GM18907 (cell line): ENCODE results near the gene USP26.
"Not testable (repeated sequence)": the region's sequence is repeated elsewhere in the genome, so short reads cannot be mapped to it uniquely, and the experiment has no call there.

ENCODE experiments used
- ATAC-seq: cut with Tn5 transposase; IDR thresholded peaks from one replicate; pipeline ENCODE4 v1.9.1; 2021; ENCODE audit warnings: mild to moderate bottlenecking, moderate library complexity; ENCODE audit not compliant: unreplicated experiment

USP26 gene

DNA sequence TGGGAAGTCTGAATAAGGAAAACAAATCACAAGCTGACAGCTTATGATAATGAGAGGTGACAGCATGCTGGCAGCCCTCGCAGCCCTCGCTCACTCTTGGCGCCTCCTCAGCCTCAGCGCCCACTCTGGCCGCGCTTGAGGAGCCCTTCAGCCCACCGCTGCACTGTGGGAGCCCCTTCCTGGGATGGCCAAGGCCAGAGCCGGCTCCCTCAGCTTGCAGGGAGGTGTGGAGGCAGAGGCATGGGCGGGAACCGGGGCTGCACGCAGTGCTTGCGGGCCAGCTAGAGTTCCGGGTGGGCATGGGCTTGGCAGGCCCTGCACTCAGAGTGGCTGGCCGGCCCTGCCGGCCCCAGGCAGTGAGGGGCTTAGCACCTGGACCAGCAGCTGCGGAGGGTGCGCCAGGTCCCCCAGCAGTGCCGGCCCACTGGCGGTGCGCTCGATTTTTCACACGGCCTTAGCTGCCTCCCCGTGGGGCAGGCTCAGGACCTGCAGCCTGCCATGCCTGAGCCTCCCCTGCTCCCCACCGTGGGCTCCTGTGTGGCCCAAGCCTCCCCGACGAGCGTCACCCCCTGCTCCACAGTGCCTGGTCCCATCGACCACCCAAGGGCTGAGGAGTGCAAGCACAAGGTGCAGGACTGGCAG lies 52.6 kb downstream of the USP26 start:
- ATAC-seq: not testable (repeated sequence)

DNA sequence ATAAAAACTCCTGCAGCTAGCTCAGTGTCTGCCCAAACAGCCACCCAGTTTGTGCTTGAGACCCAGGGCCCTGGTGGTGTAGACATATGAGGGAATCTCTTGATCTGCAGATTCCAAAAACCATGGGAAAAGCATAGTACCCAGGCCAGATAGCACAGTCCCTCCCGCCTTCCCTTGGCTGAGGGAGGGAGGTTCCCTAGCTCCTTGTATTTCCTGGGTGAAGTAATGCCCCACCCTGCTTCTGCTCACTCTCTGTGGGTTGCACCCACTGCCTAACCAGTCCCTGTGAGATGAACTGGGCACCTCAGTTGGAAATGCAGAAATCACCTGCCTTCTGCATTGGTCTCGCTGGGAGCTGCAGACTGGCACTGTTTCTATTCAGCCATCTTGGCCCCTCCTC lies 54.6 kb downstream of the USP26 start:
- ATAC-seq: no peak

DNA sequence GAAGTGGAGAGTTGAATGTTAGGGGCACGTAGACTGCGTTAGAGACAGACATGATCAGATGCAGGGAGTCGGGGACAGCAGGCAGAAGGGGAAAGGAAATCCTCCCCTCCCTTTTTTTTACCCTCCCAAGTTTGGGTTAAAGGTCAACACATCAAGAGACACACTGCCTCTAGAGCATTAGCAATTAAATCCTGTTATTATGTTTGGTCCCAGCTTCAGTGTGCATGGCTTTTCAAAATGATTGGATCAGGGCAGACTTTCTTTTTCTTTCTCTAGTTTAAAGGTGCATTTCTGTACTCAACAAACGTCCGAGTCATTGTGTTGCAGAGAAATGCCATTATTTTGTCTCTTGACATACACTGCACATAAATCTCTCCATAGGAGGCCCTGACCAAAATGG lies 63.9 kb downstream of the USP26 start:
- no peak for ATAC-seq

DNA sequence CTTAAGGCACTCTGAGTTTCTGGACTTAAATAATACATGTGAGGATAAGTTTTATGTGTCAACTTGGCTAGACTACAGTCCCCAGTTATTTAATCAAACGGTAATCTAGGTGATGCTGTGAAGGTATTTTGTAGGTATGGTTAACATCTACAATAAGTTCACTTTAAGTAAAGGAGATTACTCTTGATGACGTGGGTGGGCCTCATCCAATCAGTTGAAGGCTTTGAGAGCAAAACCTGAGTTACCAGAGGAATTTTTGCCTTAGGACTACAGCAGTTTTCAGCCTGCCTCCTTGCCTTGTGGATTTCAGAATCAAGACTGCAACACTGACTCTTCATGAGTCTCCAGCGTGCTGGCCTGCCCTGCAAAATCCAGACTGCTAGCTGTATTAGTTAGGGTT lies 78.7 kb downstream of the USP26 start:
- no peak for ATAC-seq

DNA sequence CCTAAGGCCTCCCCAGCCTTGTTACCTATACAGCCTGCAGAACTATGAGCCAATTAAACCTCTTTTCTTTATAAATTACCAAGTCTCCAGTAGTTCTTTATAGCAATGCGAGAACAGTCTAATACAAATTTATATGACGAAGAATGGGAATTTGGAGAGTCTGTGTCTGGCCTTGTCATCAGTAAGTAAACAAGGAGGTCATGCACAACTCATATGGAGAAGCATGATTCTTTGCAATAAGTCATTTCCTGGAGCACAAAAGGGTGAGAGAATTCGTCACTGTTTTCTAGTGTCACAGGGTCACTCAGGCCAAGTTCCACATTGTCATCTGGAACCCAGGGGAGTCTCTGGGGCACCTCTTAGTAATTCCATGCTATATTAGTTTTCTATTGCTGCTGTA lies 89.5 kb downstream of the USP26 start:
- ATAC-seq: no peak

DNA sequence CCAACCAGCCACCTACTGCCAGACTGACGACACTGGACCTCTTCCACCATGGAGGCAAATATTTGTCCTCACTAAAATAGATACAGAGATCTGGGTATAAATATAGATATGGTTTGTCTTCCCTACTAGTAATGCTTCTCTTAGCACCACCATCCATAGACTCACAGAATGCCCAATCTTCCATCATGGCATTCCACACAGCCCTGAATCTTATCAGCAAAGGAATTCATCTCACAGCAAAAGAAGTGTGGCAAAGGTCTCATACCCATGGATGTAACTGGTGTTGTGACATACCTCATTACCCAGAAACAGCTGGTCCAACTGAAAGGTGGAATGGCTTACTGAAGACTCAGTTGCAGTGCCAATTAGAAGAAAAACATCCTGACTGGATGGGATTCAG lies 91.3 kb downstream of the USP26 start:
- ATAC-seq: no peak

DNA sequence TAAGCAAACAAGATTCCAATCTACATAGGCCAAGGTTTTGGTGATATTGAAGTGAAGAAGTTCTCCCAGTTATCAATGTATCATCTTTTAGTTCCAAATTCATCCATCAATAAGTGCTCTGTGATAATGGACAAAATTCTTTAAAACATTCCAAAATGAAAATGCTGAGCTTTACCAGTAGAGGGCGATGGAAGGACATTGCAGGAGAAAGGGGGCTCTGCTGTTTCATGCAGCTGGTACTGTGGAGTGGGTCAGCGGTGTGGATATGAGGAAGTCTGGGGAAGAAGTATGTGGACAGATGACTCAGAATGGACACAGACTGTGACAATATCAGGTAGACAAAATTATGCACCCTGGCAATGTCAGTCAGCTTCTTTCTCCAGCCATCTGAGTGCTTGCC lies 91.9 kb downstream of the USP26 start:
- no peak for ATAC-seq

DNA sequence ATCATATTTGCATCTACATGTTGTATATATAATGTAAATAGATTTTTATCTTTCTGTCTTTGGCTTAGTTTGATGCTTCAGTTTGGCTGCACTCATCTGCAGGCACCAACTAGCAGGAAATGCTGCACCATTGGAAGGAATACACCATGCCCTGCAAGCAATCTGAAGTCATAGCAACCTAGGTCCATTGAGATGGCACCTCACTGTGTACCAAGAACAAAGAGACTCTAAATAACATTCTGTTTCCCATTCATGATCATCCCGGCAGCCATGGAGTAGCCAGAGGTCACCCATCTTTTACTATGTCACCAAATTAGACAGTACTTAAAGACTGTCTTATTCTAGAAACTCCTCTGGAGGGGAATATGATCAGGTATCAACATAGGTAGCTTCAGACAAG lies 97.7 kb downstream of the USP26 start:
- ATAC-seq: no peak

DNA sequence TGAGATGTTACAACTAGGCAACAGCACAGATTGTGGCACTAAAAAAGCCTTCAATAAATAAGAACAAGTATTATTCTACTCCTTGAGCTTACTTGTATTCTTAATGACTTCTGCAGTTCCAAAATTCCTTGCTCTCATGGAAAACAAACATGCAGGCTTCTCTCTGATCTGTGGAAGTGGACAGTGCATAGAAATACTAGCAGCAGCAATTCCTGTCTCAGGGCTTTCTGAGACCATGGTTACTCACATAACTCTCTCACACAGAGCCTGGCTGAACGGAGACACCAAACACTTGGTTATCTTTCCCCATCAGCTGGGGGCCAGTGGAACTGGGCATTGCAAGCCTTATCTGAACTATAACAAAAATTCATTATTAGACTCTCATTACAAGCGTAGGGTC lies 106.1 kb downstream of the USP26 start:
- no peak for ATAC-seq

DNA sequence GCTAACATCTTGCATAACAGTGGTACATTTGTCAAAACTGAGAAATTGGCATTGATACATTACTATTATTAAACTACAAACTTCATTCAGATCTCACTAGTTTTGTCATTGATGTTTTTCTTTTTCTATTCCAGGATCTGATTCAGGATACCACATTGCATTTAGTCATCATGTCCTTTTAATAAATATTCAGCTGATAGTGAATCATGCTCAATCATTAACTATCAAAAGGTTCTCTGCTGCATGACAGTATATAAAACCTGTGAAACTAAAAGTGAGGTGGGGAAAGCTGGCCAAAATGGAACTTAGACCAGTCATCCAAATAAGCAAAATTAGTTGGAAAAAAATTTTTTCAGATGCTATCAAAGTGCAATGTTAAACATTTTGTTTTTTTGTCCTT lies 110.4 kb downstream of the USP26 start:
- ATAC-seq: no peak

DNA sequence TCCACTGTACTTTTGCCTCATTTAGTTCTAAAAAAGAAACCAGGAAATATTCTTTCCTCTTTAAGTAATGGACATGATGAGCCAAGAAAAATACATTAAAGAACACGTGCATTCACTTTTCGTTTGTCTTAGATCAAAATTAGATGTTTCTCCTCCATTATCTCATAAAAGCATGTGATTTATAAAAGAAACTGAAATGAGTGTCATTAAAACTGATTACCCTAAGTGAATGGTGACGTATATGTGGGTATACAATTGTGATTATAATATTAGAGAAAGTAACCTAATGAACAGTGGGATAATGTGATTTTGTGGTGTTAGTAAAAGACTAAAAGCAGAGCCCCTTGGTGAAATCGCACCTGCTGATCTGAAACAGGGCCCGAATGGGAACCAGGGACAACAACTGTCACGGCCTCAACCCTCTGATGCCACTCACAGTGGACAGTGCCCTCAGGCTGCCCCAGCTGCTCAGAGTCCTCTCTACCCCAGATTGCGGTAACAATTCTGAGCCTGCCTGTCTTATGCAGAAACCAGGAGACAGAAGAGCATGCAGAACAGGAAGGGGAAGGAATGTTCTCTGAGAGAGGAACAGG lies 112.8 kb downstream of the USP26 start:
- no peak for ATAC-seq

DNA sequence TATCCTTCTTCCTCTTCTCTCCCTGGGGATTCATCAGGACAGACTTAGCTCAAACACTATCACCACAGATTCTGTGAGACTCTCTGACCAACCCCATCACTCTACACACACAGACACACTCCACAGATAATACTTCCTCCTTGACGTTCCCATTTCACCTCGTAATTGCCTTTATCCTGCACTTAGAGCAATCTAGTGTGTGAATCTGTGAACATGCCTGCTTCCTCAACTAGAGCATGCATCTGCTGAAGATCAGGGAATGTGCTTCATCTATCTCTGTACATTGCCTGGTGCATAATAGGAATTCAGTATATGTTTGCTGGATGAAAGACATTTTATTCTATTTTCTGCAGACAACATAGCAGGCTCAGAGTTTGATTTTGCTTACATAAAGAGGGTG lies 113.4 kb downstream of the USP26 start:
- ATAC-seq: no peak

DNA sequence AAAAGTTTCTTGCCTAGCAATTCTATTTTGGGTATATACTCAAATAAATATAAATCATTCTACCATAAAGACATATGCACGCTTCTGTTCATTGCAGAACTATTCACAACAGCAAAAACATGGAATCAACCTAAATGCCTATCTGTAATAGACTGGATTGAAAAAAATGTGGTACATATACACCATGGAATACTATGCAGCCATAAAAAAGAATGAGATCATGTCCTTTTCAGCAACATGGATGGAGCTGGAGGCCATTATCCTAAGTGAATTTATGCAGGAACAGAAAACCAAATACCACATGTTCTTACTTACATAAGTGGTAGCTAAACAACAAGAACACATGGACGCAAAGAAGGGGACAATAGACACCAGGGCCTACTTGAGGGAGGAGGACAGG lies 116.9 kb downstream of the USP26 start:
- ATAC-seq: not testable (repeated sequence)
